Astrocyte (in vitro differentiated cells and primary cell): ENCODE data around the gene THADA. TPM values are rescaled to one million over a fixed set of nuclear protein-coding genes. Genes with fewer than 3 reads are reported as not detected.

Experiments used
- DNase-seq: peaks from one replicate; pipeline ENCODE4 v3.0.0-alpha.2; 2010; ENCODE audit warnings: low read depth
- FAIRE-seq: peaks from 2 replicates; lab custom pipeline; 2011; peaks lifted over from hg19 to GRCh38; lab: Jason Lieb, UNC
- H2AFZ ChIP-seq: 2 replicates; pipeline ENCODE4 v1.6.0; 2012; ENCODE audit warnings: low read depth, low read length, inconsistent platforms
- H3K27ac ChIP-seq: 2 replicates; pipeline ENCODE4 v1.5.1; 2011; ENCODE audit warnings: low read depth, low read length, inconsistent platforms
- H3K27me3 ChIP-seq: 2 replicates; pipeline ENCODE4 v1.6.0; 2011; ENCODE audit warnings: low read length, inconsistent platforms; ENCODE audit not compliant: insufficient read depth
- H3K36me3 ChIP-seq: 2 replicates; pipeline ENCODE4 v1.5.1; 2011; ENCODE audit warnings: low read length, inconsistent platforms; ENCODE audit not compliant: insufficient read depth
- H3K4me1 ChIP-seq: 2 replicates; pipeline ENCODE4 v1.5.1; 2011; ENCODE audit warnings: low read length, inconsistent platforms; ENCODE audit not compliant: insufficient read depth
- H3K4me2 ChIP-seq: 2 replicates; pipeline ENCODE4 v1.6.0; 2012; ENCODE audit warnings: low read length, inconsistent platforms
- H3K4me3 ChIP-seq: 2 replicates; pipeline ENCODE4 v1.5.1; 2011; ENCODE audit warnings: low read depth, mild to moderate bottlenecking, low read length, inconsistent platforms; ENCODE audit not compliant: insufficient read depth
- H3K79me2 ChIP-seq: 2 replicates; pipeline ENCODE4 v1.6.0; 2012; ENCODE audit warnings: mild to moderate bottlenecking, low read length, inconsistent platforms; ENCODE audit not compliant: insufficient read depth
- H3K9ac ChIP-seq: 2 replicates; pipeline ENCODE4 v1.6.0; 2012; ENCODE audit warnings: mild to moderate bottlenecking, low read length, inconsistent platforms
- H3K9me3 ChIP-seq: 2 replicates; pipeline ENCODE4 v1.5.1; 2012; ENCODE audit warnings: low read depth, mild to moderate bottlenecking, low read length, inconsistent platforms; ENCODE audit not compliant: insufficient read depth
- H4K20me1 ChIP-seq: 2 replicates; pipeline ENCODE4 v1.6.0; 2012; ENCODE audit warnings: low read length, inconsistent platforms; ENCODE audit not compliant: insufficient read depth
- H3K27ac Mint-ChIP-seq: one replicate; pipeline ENCODE4 v1.8.0; 2021; ENCODE audit warnings: mild to moderate bottlenecking, mixed read lengths; ENCODE audit not compliant: unreplicated experiment
- H3K27me3 Mint-ChIP-seq: one replicate; pipeline ENCODE4 v1.8.0; 2021; ENCODE audit warnings: low read depth, mixed read lengths; ENCODE audit not compliant: unreplicated experiment
- H3K36me3 Mint-ChIP-seq: one replicate; pipeline ENCODE4 v1.8.0; 2021; ENCODE audit warnings: low read depth, mixed read lengths; ENCODE audit not compliant: unreplicated experiment
- H3K4me1 Mint-ChIP-seq: one replicate; pipeline ENCODE4 v1.8.0; 2021; ENCODE audit warnings: low read depth, mixed read lengths; ENCODE audit not compliant: unreplicated experiment
- H3K4me3 Mint-ChIP-seq: one replicate; pipeline ENCODE4 v1.8.0; 2021; ENCODE audit warnings: mild to moderate bottlenecking, moderate library complexity, mixed read lengths; ENCODE audit not compliant: unreplicated experiment
- H3K9me3 Mint-ChIP-seq: one replicate; pipeline ENCODE4 v1.8.0; 2021; ENCODE audit warnings: mild to moderate bottlenecking, mixed read lengths; ENCODE audit not compliant: unreplicated experiment
- CTCF ChIP-seq: IDR thresholded peaks from 2 replicates; pipeline ENCODE4 v1.5.1; 2011; ENCODE audit warnings: low read depth, mild to moderate bottlenecking, inconsistent platforms, low read length, moderate library complexity; ENCODE audit not compliant: insufficient read depth
- EZH2 ChIP-seq: IDR thresholded peaks from 2 replicates; pipeline ENCODE4 v1.6.1; 2012; ENCODE audit warnings: mild to moderate bottlenecking, low read length, inconsistent platforms; ENCODE audit not compliant: insufficient read depth
- total RNA-seq: library from RNA; stranded (reverse); gene quantifications from 2 replicates; pipeline ENCODE4 v1.2.1, GENCODE V29; 2021

THADA gene
- total RNA-seq, 1 donor from 2014 or later, result 16.2 TPM

- H4K20me1 ChIP-seq, result no peaks in the 10 kb centered on the region
- H3K27me3 ChIP-seq, result no peaks in the 10 kb centered on the region
- FAIRE-seq, result no peak
- no peak overlapping the region for H3K4me2 ChIP-seq
- H3K27ac Mint-ChIP-seq, result no peak overlapping the region
- no peaks in the 10 kb centered on the region for H3K36me3 ChIP-seq
- DNase-seq, result peak; percentile 19
- H3K4me1 ChIP-seq, result no peaks in the 10 kb centered on the region
- no peaks in the 10 kb centered on the region for H3K9me3 Mint-ChIP-seq
- H3K27ac ChIP-seq, result no peak overlapping the region
- no peak overlapping the region for H3K4me3 ChIP-seq
- H3K79me2 ChIP-seq, result no peaks in the 10 kb centered on the region
- no peak overlapping the region for H2AFZ ChIP-seq
- H3K4me1 Mint-ChIP-seq, result peaks cover 13% of the 10 kb centered on the region
- H3K36me3 Mint-ChIP-seq, result no peaks in the 10 kb centered on the region
- no peak for TF ChIP-seq EZH2
- TF ChIP-seq CTCF, result no peak
- H3K27me3 Mint-ChIP-seq, result no peaks in the 10 kb centered on the region
- H3K9ac ChIP-seq, result no peak overlapping the region
- no peak overlapping the region for H3K4me3 Mint-ChIP-seq
- H3K9me3 ChIP-seq, result no peaks in the 10 kb centered on the region
Measured at GRCh38 chr2:43480874-43481273, 115.0 kb downstream of the THADA start.

GRCh38 chr2:43478412-43479086 is 117.3 kb downstream of the THADA start:
- H3K36me3 Mint-ChIP-seq, result no peaks in the 10 kb centered on the region

More at GRCh38 chr2:43478412-43479086, 117.3 kb downstream of the THADA start:
- DNase-seq (no peak), FAIRE-seq (no peak)
- Mint-ChIP-seq H3K4me3 (no peak overlapping the region), H3K4me1 (peaks cover 13% of the 10 kb centered on the region), H3K27me3 (no peaks in the 10 kb centered on the region), H3K27ac (no peak overlapping the region), H3K9me3 (no peaks in the 10 kb centered on the region)
- no peaks in the 10 kb centered on the region for H4K20me1 ChIP-seq
- H3K27me3 ChIP-seq, result no peaks in the 10 kb centered on the region
- H3K4me2 ChIP-seq, result no peak overlapping the region
- TF ChIP-seq CTCF, result no peak
- no peak for TF ChIP-seq EZH2
- H3K27ac ChIP-seq, result no peak overlapping the region
- H3K9me3 ChIP-seq, result no peaks in the 10 kb centered on the region
- no peaks in the 10 kb centered on the region for H3K4me1 ChIP-seq
- no peak overlapping the region for H3K9ac ChIP-seq
- no peak overlapping the region for H3K4me3 ChIP-seq
- H3K36me3 ChIP-seq, result peaks cover 2% of the 10 kb centered on the region
- no peak overlapping the region for H2AFZ ChIP-seq
- no peaks in the 10 kb centered on the region for H3K79me2 ChIP-seq
